ENCODE data around the gene COLEC12.

DNA sequence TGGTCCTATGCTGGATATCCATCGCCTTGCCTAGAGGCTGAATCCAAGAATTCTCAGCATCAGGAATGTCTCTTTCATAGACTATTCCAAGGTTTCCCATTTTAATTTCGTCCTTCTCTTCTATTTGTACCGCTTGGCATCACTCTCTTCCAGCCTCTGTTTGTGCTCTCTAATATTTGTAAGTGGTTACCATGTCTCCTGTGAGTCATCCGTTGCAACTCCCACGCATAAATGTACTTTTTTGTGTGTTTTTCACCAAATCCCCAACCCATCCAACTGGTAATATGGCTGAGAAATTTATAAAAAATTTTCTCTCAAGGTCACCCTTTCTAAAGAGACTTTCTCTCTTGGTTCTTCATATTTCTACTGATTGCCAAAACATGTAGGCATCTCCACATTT lies 21.8 kb downstream of the COLEC12 start:
- TF ChIP-seq, protein P1, sequence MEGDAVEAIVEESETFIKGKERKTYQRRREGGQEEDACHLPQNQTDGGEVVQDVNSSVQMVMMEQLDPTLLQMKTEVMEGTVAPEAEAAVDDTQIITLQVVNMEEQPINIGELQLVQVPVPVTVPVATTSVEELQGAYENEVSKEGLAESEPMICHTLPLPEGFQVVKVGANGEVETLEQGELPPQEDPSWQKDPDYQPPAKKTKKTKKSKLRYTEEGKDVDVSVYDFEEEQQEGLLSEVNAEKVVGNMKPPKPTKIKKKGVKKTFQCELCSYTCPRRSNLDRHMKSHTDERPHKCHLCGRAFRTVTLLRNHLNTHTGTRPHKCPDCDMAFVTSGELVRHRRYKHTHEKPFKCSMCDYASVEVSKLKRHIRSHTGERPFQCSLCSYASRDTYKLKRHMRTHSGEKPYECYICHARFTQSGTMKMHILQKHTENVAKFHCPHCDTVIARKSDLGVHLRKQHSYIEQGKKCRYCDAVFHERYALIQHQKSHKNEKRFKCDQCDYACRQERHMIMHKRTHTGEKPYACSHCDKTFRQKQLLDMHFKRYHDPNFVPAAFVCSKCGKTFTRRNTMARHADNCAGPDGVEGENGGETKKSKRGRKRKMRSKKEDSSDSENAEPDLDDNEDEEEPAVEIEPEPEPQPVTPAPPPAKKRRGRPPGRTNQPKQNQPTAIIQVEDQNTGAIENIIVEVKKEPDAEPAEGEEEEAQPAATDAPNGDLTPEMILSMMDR (IDR thresholded peaks at IDR 0.05 in 2 of 3, conservative IDR thresholded peaks at IDR 0.05 in 1 of 3; ENCODE audit: control insufficient read depth in 2 of 3, extremely low read depth in 1 of 3, insufficient read depth in 1 of 3, low read depth in 3 of 3, low read length in 3 of 3), result no peak
- TF ChIP-seq RELA (IDR thresholded peaks at IDR 0.05; ENCODE audit: borderline replicate concordance, partially characterized antibody) (no peak), POLR2A (IDR thresholded peaks at IDR 0.05; ENCODE audit: low read depth, low read length) (no peak), TAF1 (IDR thresholded peaks at IDR 0.05; ENCODE audit: borderline replicate concordance, low read depth, low read length) (no peak), ZZZ3 (IDR thresholded peaks at IDR 0.05; ENCODE audit: control insufficient read depth, insufficient read length, low read depth) (no peak), ESRRA (IDR thresholded peaks at IDR 0.05; ENCODE audit: low read length) (no peak), MAX (IDR thresholded peaks at IDR 0.05; ENCODE audit: low read depth, low read length) (no peak), POLR2AphosphoS5 (IDR thresholded peaks at IDR 0.05; ENCODE audit: low read length) (no peak), BCLAF1 (IDR thresholded peaks at IDR 0.05) (no peak), JUND (IDR thresholded peaks at IDR 0.05; ENCODE audit: low read depth, low read length) (no peak)
- TF ChIP-seq, protein P2, sequence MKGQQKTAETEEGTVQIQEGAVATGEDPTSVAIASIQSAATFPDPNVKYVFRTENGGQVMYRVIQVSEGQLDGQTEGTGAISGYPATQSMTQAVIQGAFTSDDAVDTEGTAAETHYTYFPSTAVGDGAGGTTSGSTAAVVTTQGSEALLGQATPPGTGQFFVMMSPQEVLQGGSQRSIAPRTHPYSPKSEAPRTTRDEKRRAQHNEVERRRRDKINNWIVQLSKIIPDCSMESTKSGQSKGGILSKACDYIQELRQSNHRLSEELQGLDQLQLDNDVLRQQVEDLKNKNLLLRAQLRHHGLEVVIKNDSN (IDR thresholded peaks at IDR 0.05; ENCODE audit: borderline replicate concordance, extremely low read length, insufficient read depth, low read depth, low read length), result no peak

All from GM12878 (cell line).